ENCODE measurements around the gene ELMO1. TPM values are rescaled to one million over a fixed set of nuclear protein-coding genes. Genes with fewer than 3 reads are reported as not detected.

Gene ELMO1
- total RNA-seq, 4 donors from 2014 or later = 24.6 to 120 (median 71.9) TPM

GRCh38 chr7:37174460-37174859, 274.2 kb downstream of the ELMO1 start:
- intact Hi-C loops (cut with DNase I; ENCODE audit: low total_unique reads) (no loop called here), in situ Hi-C loops (cut with MboI; ENCODE audit: low pct_ligation_motif_present in 1 of 4, low pct_unique_long_range_greater_than_20kb in 1 of 4, low sequenced_read_pairs in 3 of 4) (no loop called here)
- Histone ChIP-seq H3K4me1 (peaks cover 0 to 6% (median 0%) of the 10 kb centered on the region in 4 donors), H3K36me3 (peaks cover 0 to 5% (median 0%) of the 10 kb centered on the region in 4 donors), H3K9me3 (no peaks in the 10 kb centered on the region), H3K27ac (no peak overlapping the region), H3K4me3 (no peak overlapping the region), H3K27me3 (no peaks in the 10 kb centered on the region)
- no peak for DNase-seq
- no peak for TF ChIP-seq POLR2A (IDR thresholded peaks at IDR 0.05)
- no peak for TF ChIP-seq POLR2AphosphoS5 (IDR thresholded peaks at IDR 0.05)
- no peak for TF ChIP-seq CTCF (IDR thresholded peaks at IDR 0.05)
- TF ChIP-seq EP300 (IDR thresholded peaks at IDR 0.05; ENCODE audit: low read depth) = no peak
- 99 to 100% methylated on average over 2 to 5 of the region's 5 CpGs for WGBS, 2 donors (ENCODE audit: low coverage in 1 of 2)

- H3K4me3 ChIP-seq = no peak overlapping the region
- in situ Hi-C loops (cut with MboI; ENCODE audit: low pct_ligation_motif_present in 1 of 4, low pct_unique_long_range_greater_than_20kb in 1 of 4, low sequenced_read_pairs in 3 of 4) = no loop called here
- no peak overlapping the region for H3K27ac ChIP-seq
- H3K36me3 ChIP-seq = peaks cover 0 to 5% (median 0%) of the 10 kb centered on the region in 4 donors
- no peak for DNase-seq
- H3K27me3 ChIP-seq = no peaks in the 10 kb centered on the region
- H3K4me1 ChIP-seq = peaks cover 0 to 6% (median 0%) of the 10 kb centered on the region in 4 donors
- 82 to 87% methylated on average over 2 of the region's 2 CpGs for WGBS, 2 donors (ENCODE audit: low coverage in 1 of 2)
- TF ChIP-seq EP300 (IDR thresholded peaks at IDR 0.05; ENCODE audit: low read depth) = no peak
- no peak for TF ChIP-seq CTCF (IDR thresholded peaks at IDR 0.05)
- no peak for TF ChIP-seq POLR2A (IDR thresholded peaks at IDR 0.05)
- no peak for TF ChIP-seq POLR2AphosphoS5 (IDR thresholded peaks at IDR 0.05)
- intact Hi-C loops (cut with DNase I; ENCODE audit: low total_unique reads) = no loop called here
- H3K9me3 ChIP-seq = no peaks in the 10 kb centered on the region
These were observed 275.0 kb downstream of the ELMO1 start for GRCh38 chr7:37173670-37174069.

GRCh38 chr7:37162106-37162505, 286.6 kb downstream of the ELMO1 start:
- intact Hi-C loops (cut with DNase I; ENCODE audit: low total_unique reads) = no loop called here
- no peaks in the 10 kb centered on the region for H3K9me3 ChIP-seq
- WGBS, 2 donors (ENCODE audit: low coverage in 1 of 2) = 69 to 86% methylated on average over 2 to 5 of the region's 5 CpGs
- H3K36me3 ChIP-seq = no peaks in the 10 kb centered on the region
- no peaks in the 10 kb centered on the region for H3K4me1 ChIP-seq
- H3K4me3 ChIP-seq = no peak overlapping the region
- no peak overlapping the region for H3K27ac ChIP-seq
- no peak for TF ChIP-seq POLR2AphosphoS5 (IDR thresholded peaks at IDR 0.05)
- TF ChIP-seq EP300 (IDR thresholded peaks at IDR 0.05; ENCODE audit: low read depth) = no peak
- no peak for TF ChIP-seq POLR2A (IDR thresholded peaks at IDR 0.05)
- no peak for TF ChIP-seq CTCF (IDR thresholded peaks at IDR 0.05)
- DNase-seq = no peak
- in situ Hi-C loops (cut with MboI; ENCODE audit: low pct_ligation_motif_present in 1 of 4, low pct_unique_long_range_greater_than_20kb in 1 of 4, low sequenced_read_pairs in 3 of 4) = no loop called here
- no peaks in the 10 kb centered on the region for H3K27me3 ChIP-seq

- Histone ChIP-seq H3K36me3 (no peaks in the 10 kb centered on the region), H3K27me3 (no peaks in the 10 kb centered on the region), H3K4me1 (no peaks in the 10 kb centered on the region), H3K9me3 (no peaks in the 10 kb centered on the region), H3K27ac (no peak overlapping the region), H3K4me3 (no peak overlapping the region)
- in situ Hi-C loops (cut with MboI; ENCODE audit: low pct_ligation_motif_present in 1 of 4, low pct_unique_long_range_greater_than_20kb in 1 of 4, low sequenced_read_pairs in 3 of 4) (no loop called here), intact Hi-C loops (cut with DNase I; ENCODE audit: low total_unique reads) (no loop called here)
- DNase-seq = no peak
- TF ChIP-seq CTCF (IDR thresholded peaks at IDR 0.05) (no peak), EP300 (IDR thresholded peaks at IDR 0.05; ENCODE audit: low read depth) (no peak), POLR2AphosphoS5 (IDR thresholded peaks at IDR 0.05) (no peak), POLR2A (IDR thresholded peaks at IDR 0.05) (no peak)
- WGBS, 2 donors (ENCODE audit: low coverage in 1 of 2) = 97% methylated on average over 2 of the region's 2 CpGs; no CpG with 5 or more reads in 1 of the 2 donors
These were observed 288.0 kb downstream of the ELMO1 start for GRCh38 chr7:37160656-37161055.

Data from transverse colon (tissue), 4 donors.